CD1c-positive myeloid dendritic cell (primary cell): Measurements from ENCODE around the gene CAVIN2.

Experiments
- DNase-seq: peaks from one replicate; pipeline ENCODE4 v3.0.0-alpha.2; 2016; ENCODE audit errors: extremely low spot score

CAVIN2 gene, protein sequence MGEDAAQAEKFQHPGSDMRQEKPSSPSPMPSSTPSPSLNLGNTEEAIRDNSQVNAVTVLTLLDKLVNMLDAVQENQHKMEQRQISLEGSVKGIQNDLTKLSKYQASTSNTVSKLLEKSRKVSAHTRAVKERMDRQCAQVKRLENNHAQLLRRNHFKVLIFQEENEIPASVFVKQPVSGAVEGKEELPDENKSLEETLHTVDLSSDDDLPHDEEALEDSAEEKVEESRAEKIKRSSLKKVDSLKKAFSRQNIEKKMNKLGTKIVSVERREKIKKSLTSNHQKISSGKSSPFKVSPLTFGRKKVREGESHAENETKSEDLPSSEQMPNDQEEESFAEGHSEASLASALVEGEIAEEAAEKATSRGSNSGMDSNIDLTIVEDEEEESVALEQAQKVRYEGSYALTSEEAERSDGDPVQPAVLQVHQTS

DNA sequence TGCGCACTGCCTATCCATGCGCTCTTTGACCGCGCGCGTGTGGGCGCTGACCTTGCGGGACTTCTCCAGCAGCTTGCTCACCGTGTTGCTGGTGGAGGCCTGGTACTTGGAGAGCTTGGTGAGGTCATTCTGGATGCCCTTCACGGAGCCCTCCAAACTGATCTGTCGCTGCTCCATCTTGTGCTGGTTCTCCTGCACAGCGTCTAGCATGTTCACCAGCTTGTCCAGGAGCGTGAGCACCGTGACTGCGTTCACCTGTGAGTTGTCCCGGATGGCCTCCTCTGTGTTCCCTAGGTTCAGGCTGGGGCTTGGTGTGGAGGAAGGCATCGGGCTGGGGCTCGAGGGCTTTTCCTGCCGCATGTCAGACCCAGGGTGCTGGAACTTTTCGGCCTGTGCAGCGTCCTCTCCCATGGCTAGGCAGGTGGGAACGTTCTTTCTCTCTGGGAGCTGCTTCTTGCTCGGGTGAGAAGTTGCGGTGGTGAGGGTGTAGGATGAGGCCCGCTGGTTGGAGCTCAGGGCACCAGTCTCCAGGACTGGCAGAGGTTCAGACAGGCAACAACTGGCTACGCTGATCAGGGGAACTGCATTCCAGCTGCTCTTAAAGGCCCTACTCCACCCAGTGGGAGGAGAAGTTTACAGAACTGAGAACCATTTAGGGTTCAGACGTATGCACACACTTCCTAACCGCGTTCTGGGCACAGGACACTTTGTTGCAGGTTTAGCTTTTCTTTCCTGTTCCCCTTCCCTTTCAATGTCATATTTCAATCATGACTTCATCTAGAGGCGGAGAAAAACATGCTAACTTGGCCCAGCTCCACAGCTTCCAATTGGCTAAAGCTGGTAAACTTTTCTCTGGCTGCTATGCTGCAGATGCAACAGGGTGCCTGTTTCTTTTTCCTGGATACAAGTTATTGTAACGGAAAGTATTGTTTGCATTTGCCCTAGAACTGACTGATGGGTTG is at the start of gene CAVIN2:
CAVIN2 (minus strand) TSS at position 574 of the 962 bp plus-strand sequence; CDS start at position 411, 163 bp downstream.
- DNase-seq, result peak; percentile 83

DNA sequence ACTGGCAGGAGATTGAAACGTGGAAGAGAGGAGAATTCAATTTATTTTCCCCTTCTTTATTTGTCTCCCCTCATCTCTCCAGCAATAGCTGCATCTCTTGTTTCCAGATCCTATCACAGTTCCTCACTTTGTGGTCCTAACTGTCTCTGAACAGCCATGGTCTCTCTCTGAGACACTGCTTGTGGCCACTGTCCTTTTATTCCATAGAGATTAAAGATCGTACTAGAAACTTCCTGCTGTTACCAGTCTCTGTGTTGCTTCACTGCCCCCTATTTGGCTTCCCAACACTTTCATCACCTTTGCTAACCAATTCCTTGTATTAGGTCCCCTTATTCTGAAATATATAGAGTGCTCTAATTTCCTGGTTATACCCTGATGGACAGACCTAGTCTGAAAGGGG is 48.9 kb upstream of the CAVIN2 start:
- DNase-seq, result no peak

DNA sequence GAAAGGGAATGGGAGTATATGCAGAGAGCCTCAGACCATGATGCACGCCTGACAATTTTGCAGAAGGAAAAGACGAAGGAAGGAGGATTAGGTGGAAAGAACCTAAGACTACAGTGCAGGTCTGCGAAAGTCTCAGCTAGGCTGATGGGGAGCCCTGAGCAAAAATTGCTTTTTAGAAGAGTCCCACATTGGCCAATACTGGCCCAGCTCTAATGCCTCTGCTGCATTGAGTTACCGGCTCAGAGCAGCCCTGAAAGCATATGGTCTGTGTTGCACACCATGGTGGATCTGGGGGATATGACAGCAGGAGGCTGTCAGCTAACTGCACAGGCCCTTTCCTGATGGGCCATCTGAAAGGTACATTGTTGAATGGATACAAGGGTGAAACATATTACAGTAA is 48.3 kb upstream of the CAVIN2 start:
- no peak for DNase-seq

DNA sequence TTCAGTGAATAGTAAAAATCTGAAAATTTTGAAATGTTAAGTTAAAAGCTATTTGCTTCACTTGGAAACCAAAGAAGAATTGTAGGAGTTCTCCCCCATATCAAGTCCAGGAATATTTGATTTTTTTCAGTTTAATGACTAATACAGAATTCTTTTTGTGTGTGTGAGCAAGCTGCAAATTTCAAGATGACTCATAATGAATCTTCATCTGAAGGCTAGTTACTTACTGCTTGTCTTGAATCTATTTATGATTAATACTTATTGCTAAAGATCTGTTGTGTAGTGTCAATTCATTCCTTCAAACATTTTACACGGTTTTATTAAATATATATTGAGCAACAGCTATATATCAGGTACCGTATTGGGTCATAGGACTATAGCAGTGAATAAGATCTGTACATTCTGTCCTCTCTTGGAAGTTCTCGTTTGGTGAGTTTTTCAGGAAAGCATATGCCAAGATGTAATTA is 47.8 kb upstream of the CAVIN2 start:
- DNase-seq, result no peak

DNA sequence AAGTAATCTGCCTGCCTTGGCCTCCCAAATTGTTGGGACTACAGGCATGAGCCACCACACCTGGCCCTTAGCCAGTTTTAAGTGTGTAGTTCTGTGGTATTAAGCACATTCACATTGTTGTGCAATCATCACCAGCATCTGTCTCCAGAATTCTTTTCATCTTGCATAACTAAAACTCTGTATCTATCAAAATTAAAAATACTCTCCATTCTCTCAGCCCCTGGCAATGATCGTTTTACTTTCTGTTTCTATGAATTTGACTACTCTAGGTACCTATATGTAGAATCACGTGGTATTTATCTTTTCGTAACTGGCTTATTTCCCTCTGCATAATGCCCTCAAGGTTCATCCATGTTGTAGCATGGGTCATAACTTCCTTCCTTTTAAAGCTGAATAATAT is 45.5 kb upstream of the CAVIN2 start:
- no peak for DNase-seq

DNA sequence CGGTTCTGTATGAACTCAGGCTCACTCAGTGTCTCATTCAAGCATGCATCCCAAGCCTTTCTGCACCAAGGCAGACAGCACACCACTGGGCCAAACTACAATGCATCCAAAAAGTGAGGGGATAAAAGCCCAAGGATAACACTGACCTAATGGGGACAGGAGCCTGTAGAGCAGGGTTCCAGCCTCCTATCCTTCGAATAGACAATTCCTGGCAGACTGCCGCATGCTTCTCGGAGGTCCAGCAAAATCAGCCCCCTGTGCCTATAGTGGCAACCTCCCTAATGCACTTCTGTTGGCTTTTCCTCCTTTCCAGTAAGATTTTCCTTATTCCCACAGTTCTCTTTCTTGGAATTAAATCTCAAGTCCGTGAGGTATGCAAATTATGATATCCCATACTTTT is 44.8 kb upstream of the CAVIN2 start:
- no peak for DNase-seq

DNA sequence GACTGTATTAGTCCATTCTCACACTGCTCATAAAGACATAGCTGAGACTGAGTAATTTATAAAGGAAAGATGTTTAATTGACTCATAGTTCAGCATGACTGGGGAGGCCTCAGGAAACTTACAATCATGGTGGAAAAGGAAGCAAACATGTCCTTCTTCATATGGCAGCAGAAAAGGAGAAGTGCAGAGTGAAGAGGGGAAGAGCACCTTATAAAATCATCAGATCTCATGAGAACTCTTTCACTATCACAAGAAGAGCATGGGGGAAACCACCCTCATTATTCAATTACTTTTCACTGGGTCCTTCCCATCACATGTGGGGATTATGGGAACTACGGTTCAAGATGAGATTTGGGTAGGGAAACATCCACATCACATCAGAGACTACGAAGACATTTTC is 43.0 kb upstream of the CAVIN2 start:
- peak; percentile 24 for DNase-seq

DNA sequence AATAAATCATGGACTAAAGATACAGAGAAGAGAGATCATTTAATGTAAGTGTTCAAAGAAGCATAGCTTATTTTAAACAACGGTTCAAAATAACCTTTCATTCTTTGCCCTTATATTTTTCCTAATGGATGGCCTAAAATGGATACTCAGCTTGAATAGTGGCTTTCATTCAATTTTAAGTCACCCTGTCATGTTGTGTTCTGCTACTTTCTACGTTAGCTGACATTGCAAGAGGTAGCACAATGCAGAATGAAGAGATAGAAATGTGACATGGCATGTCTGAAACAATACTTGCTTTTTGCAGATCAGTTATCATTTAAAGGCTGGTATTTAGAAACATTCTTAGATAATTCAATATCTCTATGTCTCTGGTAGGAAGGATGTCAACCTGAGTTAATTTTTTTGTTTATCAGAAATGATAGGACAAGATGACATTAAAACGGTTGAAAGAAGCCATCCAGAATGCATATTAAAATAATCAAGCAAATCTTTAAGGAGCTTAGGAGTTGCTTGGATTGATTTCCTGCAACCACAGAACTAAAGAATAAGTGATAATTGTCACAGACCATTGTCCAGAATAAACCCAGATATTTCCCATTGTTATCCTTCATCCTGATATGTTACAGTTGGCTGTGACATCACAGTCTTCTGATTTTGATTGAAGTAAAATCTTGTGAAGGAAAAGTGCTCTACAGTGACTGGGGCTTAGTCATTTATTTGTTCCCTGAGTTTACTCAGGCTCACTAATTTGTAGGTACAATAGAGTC is 41.7 kb upstream of the CAVIN2 start:
- no peak for DNase-seq

DNA sequence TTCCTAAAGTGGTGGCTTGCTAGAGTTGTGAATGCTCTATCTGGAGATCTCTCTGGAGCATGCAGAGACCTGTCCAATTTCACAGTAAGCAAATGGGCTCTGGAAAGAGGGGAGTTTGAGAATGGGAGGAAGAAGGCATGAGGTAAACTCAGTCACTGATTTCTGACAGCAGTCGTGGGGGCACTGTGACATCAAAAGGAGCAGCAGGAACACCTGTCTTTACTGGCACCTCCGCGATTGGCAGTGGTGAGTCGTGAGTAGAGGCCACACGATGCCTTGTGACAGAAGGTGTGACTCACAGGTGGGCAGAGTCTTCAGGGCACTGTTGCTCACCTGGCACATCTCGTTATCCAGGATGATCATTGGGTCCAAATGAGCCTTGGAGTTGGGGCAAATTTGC is 38.8 kb upstream of the CAVIN2 start:
- DNase-seq, result no peak

DNA sequence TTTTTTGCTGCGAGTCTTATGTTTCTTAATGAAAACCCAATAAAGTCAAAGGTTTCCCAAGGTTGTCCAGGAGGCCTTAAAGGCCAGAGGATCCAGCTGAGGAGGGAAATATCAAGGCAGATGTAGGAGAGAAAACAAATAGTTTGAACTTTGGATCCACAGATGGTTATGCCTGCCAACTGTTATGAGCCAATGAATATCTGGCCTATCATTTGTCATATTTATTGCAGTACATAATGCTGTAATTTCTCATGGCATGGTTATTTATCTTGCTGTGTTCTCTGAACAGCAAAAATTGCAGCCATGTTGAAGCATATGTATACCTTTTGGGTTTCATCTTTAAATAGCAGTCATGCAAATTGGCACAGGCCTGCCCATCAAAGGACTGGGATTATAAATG is 38.2 kb upstream of the CAVIN2 start:
- DNase-seq, result no peak

DNA sequence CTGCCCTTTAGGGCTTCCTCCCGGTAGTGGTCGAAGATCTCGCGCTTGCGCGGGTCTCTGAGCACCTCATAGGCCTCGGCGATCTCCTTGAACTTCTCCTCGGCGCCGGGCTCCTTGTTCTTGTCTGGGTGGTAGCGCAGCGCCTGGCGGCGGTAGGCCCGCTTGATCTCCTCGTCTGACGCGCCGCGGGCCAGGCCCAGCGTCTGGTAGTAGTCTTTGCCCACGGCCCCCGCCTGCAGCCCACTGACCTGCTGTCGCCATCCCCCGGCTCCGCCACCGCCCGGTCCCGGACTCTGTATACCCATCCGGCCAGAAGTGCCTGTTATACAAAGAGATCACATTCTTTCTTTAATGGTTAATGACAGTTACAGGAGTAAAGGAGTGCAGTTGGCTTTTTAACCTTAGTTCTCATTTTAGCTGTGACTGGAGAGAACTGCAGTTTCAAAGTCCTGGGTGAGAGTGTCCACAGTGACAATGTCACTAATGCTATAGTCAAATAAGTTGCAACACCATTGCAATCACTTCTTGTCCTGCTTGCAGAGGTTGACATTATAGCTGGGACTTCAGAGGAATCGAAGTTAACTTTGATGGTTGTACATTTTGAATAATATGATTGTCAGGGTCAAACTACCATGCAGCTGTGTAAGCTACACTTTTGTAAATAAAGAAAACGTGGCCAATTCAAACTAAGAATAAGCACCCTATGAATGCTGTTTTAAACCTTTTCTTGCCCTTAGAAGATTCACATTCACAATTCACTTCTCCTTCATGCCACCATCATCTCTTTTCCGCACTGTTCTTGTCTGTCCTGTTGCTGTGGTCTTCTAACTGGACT is 35.3 kb upstream of the CAVIN2 start:
- no peak for DNase-seq

DNA sequence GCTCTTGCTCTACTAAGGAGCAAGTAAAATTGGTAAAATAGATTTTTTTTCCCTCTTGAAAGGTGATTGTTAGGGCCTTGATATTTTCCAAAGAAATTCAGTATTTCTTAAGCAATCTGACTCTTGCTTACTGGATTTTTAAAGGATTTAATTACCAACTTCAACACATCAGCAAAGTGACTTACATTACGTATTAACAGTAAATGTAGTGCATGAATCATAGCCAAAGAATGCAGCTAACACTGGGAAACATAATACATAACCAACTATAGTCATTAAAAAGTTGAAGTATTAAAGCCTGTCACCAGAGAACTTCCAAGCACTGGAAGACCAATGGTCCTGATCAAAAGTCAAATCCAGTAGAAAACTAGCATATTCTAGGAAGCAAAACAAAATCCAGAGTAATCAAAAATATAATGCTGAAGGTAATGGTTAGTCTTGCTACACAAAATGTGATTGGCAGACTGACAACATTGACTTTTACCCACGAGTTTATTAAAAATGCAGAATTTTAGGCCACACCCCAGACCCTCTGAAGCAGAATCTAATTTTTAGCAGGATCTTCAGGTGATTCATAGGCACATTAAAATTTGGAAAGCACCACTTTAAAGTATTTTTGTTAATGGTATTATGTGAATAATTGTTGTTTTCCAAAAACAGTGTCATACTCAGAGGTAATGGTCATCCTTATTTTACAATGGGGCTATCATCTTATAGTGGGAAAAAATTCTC is 31.8 kb upstream of the CAVIN2 start:
- DNase-seq, result no peak

DNA sequence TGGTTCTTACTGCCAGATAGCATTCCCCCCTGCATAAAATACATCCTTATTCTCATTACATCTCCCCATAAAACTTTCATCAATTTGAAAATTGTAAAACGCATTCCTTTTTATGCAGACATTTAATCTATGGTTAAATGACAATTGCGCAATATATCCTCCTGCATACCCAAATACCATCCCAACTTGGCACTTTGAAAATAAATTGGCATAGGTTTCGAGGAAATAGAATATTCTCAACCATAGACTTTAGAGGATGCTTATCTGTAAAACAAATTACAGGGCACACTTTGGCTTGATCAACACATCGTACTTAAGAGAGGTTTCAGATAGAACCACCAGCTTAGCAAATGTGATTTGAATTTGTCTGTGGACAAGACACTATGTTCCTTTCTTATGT is 31.0 kb upstream of the CAVIN2 start:
- DNase-seq, result no peak

DNA sequence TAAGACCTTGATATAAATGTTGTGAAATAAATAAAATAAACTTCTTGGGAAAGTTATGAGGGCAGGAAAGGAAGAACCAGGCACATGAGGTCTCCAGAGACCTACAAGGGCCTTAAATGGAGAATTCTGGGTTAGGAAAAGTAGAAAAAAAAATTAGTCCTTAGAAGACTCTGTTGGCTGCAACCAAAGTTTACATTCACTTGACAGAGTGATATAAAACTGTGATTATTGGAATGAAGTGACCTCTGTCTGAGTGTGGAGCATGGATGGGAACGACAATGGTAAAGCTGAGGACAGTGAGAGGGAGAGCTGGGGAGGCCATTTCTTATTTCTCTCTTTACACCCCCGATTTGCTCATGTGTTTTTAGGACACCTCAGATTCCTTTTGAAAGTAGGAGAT is 29.0 kb upstream of the CAVIN2 start:
- no peak for DNase-seq

DNA sequence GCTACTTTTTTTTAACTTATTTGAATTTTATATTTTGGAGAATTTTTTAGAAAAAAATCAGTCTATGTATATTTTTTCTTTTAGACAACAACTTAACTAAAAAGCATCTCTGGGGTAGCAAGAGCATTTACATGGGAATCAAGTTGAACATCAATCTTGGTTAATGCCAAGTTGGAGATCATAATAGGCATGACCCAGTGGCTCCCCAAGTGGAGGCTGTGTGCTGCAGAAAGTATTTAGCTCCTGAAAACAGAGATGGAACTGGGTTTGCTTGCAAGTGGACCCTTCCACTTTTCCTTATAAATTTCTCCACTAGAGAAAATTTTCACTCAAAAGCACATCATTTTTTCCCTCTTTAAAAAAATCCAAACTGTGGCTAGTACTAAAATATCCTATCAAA is 23.9 kb upstream of the CAVIN2 start:
- DNase-seq, result no peak

DNA sequence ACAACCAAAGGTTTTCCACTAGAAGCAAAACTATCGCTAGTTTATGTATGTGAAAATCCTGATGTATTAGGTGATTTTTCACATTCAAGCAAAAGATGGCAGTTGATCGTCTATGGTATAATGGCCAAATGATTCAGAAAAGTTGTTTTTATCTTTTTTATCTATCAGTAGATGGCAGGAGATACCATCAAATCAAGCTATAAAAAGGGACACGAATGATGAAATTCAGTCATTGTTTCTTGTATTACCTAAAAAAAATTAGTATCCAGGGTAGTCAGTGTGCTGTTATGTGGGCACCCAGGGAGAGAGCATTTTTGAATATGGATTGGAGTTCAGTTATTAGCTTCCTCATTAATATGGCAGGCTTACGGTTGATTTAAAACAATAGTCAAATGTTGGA is 22.9 kb upstream of the CAVIN2 start:
- no peak for DNase-seq

DNA sequence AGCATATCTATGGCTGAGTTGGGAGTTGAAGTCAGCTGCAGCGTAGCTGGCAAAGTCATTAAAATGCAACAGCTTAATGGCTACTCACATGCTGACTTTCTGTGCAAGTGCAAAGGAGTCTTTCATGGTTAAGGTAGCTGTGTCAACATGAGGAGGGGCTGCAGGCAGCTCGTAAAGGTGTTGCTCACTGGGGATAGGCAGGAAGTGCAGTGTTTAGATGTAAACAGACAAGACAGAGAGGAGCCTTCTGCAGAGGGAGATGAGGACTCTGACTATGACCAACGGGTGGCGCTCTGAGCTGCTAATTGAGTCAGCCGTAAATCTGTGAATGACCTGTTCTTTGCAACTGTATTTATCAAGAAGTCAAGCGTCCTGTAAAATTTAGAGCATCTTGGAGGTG is 22.3 kb upstream of the CAVIN2 start:
- no peak for DNase-seq

DNA sequence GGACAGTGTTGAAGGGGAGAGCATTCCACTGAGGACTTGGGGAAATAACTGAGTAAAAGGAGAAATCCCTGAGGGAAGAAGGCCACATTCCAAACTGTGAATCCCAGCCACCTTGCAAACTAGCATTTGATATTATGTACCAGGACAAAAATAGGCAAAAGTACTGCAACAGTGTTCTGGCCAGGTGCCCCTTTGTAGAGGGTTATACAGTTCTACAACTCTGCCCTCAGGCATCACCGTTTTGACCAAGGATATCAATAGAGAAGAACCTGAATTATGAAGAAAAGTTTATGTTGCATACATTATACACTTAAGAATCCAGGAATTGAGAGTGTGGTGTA is 20.6 kb upstream of the CAVIN2 start:
- no peak for DNase-seq

DNA sequence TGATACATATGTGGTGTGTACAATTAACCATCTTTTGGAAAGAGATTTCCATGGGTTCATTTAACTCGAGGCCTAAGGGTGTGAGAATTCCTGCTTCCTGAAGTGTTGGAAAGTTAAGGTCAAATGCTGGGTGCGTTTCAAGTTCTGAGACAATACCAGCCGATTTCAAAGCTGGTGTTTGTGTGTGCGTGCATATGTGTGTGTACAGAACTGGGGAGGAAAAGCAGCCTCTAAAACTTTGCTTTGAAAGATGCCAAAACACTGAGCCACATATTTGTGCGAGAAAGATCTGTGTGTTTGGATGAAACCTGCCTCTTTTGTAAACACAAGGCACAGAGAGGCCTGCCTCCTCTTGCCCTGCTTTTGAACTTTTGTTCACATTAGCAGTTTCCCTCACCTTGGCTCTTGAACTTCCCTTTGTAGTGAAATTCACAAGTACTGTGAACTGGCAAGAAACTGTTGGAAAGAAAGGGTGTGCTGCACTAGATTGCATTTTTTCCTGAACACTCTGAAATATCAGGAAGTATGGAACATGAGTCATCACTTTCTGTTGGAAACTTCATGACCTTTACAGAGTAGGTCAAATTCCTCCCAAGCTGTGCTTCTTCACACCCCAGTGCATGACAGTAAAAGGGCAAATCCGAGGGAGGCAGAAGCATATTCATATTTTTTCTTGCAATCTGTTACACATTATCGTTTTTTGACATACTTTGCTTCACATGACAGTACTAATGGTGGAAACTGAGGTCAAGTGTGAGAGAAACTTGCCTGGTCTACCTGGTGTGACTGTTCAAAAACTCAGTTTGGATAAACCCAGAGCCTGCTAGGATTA is 20.0 kb upstream of the CAVIN2 start:
- peak; percentile 68 for DNase-seq

DNA sequence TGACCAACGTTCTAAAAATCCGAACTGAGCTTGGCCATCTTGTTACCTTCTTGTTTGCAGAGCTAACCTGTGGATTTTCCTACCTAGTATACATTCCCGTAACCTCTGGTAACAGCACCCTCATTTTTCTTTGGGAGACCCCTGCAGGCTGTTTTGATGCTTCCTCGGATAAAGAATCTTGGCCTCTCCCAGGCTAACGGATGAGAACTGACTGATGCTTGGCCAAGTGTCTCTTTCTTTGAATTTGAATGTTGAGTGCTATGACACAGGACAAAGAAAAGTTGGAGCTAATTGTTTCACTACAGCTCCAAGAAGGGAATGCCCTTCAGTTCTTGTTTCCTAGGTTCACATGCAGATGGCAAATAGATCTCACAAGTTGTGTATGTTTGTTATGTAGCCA is 19.3 kb upstream of the CAVIN2 start:
- no peak for DNase-seq
